DMS53 treated with DMSO at 0.1 percent for 48 hours (cell line): ENCODE data around the gene DMRT3.
"Not testable (repeated sequence)": the region's sequence is repeated elsewhere in the genome, so short reads cannot be mapped to it uniquely, and the experiment has no call there.

Source experiments
- DNase-seq: peaks from one replicate; lab custom pipeline; 2025; ENCODE audit not compliant: unreplicated experiment; lab: John Stamatoyannopoulos, UW

Gene DMRT3

GRCh38 chr9:998299-999110 lies 22.1 kb downstream of the DMRT3 start:
- not testable (repeated sequence) for DNase-seq

- no peak for DNase-seq
These were observed 25.4 kb downstream of the DMRT3 start for GRCh38 chr9:1001838-1002237.

- no peak for DNase-seq
These were observed 26.2 kb downstream of the DMRT3 start for GRCh38 chr9:1002678-1003077.

- DNase-seq = no peak
These were observed 28.7 kb downstream of the DMRT3 start for GRCh38 chr9:1005043-1005667.

- no peak for DNase-seq
These were observed 30.9 kb downstream of the DMRT3 start for GRCh38 chr9:1007312-1007711.

- DNase-seq = no peak
These were observed 31.8 kb downstream of the DMRT3 start for GRCh38 chr9:1008216-1008615.

DNA sequence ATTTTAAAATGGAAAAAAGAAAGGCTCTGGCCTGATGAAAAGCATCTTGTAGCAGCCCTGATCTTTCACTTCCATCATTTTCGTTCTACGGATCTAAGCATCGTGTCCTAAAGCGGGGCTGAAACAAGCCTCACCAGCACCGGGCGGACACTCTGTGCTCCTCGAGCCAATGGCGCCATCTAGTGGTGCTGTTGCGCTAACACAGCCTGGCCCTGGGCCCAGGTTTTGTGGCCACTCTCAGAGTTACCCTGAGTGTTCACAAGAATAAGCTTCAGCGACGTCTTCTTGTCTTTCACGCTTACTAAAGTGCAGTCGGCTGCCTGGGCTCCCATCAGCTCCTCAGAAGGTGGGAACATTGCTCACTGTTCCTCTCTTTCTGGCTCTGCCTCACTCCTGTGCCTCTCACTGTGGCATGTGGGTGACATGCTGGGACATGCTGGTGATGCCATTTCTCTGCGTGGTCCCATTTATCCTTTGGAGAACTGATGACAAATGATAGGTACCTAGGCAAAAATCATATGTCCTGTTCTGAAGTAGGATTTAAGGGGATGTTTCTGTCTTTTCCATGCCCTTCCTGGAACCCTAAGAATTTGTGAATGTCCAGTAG lies 32.7 kb downstream of the DMRT3 start:
- peak; percentile 25 for DNase-seq

GRCh38 chr9:1013021-1013420 lies 36.6 kb downstream of the DMRT3 start:
- no peak for DNase-seq

DNA sequence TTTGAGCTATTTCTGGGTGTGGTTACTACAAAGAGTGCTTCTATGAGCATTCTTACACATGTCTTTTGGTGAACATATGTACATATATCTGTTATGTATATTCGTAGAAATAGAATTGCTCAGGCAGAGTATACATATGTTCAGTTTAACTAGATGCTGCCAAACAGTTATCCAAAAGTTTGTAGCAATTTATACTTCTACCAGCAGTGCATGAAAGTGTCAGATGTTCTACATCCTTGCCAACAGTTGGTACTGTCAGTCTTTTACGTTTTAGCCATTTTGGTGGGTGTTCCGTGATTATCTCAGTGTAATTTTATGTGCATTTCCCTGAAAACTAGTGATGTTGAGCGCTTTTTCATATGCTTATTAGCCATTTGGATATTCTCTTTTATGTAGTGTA lies 37.8 kb downstream of the DMRT3 start:
- DNase-seq = no peak

DNA sequence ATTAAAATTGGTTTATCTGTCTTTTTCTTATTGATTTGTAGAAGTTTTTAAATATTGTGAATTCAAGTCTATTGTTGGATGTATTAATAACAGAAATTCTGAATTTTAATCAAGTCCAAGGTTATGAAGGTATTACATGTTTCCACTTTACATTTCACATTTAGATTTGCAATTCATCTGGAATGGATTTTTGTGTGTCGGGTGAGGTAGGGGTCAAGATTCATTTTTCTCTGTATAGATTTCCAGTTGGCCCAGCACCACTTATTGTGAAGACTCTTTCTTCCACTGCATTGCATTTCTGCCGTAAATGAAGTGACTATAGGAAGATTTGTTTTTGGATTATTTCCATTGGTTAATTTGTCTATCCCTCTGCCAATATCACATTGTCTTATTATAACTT lies 38.2 kb downstream of the DMRT3 start:
- no peak for DNase-seq

- no peak for DNase-seq
These were observed 41.7 kb downstream of the DMRT3 start for GRCh38 chr9:1018121-1018520.

GRCh38 chr9:1024112-1024511 lies 47.7 kb downstream of the DMRT3 start:
- DNase-seq = no peak

DNA sequence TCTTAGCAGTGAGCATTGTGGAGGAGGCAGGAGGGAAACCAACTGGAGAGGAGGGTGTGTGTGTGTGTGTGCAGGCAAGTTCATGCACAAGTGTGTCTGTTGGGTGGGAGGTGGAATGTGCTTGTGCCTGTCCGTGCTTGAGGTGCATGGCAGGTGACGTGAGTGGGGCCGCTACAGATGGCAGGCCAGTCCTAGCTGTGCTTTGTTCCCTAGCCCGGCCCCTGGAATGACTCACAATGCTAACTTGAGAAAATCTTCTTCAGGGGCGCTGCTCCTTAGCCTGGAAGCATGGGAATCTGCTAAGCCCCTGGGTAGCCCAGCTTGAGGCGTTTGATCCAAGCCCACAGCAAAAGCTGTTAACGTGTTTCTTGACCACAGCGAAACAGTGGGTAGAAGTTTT lies 48.7 kb downstream of the DMRT3 start:
- no peak for DNase-seq

- DNase-seq = no peak
These were observed 49.8 kb downstream of the DMRT3 start for GRCh38 chr9:1026219-1026618.

- no peak for DNase-seq
These were observed 52.2 kb downstream of the DMRT3 start for GRCh38 chr9:1028501-1029190.

- DNase-seq = no peak
These were observed 55.6 kb downstream of the DMRT3 start for GRCh38 chr9:1031951-1032601.

DNA sequence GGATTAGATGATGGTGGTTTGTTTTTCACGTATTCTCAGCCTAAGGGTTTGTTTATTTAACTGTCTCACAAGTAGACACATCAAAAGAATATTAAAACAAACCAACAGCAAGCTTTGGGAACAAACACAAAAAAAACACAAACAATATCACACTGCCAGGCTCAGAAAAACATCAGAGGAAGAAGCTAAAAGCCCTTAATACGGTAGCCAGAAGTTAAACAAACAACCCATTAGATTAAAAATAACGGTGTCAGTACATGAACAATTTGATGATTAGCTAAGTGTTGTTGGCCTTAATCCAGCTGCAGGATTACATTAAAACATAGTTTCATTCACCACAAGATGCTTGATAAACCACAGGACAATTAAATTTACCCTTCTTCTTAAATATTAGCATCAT lies 57.8 kb downstream of the DMRT3 start:
- no peak for DNase-seq

DNA sequence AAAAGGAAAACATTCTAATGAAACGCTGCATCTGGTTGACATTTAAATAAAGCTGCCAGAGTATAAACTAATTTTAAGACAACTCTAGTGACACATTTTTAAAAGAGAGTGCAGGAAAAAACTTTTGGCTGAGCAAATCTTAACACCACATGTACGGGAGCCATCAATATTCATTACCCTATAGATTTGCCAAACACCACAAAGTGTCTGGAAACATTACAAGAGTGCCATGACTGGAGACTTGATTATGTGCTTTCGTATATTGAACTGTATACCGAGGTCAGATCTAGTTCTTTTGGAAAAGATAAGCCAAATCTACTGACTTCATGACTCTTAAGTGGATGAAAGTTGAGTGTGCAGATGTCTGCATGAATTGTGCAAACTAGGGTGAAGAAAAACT lies 63.1 kb downstream of the DMRT3 start:
- no peak for DNase-seq
